Measurements from ENCODE around the gene TMEM11. TPM values are rescaled to one million over a fixed set of nuclear protein-coding genes. Genes with fewer than 3 reads are reported as not detected.

The TMEM11 gene
- total RNA-seq, 1 donor from 2014 or later = 22.2 TPM

DNA sequence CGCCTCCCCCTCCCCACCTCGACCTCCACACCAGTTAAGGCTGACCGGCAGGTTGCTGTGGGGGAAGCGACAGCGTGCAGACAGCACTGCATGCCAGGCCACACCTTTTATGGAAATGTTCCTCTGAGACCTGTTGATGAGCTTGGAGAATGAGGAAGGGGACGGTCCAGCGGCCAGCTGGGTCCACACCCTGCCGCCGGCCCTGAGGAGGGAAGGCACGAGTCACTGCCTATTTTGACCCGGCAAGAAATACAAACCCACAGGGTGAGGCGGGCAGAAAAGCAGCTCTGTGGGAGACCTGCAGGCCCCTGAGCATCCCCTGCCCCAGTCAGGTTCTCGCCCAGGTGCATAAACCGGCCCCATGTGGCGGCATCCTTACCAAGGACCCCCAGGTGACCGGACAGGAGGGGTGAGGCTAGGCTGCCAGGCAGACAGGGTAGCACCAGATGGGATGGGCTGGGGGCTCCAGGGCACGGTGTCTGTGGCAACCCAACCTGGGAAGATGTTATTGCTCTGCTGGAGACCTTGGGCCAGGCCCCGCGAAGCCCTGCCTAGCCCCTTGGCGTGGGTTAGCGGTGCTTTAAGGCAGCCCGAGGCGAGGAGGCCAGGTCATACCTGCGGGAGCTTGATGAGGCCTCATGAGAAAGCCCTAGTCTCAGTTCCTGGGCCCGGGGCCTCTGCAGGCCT, 26.6 kb upstream of the TMEM11 start:
- TF ChIP-seq, protein P1, sequence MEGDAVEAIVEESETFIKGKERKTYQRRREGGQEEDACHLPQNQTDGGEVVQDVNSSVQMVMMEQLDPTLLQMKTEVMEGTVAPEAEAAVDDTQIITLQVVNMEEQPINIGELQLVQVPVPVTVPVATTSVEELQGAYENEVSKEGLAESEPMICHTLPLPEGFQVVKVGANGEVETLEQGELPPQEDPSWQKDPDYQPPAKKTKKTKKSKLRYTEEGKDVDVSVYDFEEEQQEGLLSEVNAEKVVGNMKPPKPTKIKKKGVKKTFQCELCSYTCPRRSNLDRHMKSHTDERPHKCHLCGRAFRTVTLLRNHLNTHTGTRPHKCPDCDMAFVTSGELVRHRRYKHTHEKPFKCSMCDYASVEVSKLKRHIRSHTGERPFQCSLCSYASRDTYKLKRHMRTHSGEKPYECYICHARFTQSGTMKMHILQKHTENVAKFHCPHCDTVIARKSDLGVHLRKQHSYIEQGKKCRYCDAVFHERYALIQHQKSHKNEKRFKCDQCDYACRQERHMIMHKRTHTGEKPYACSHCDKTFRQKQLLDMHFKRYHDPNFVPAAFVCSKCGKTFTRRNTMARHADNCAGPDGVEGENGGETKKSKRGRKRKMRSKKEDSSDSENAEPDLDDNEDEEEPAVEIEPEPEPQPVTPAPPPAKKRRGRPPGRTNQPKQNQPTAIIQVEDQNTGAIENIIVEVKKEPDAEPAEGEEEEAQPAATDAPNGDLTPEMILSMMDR (IDR thresholded peaks at IDR 0.05; ENCODE audit: unreplicated experiment) = no peak
- Mint-ChIP-seq H3K4me3 (ENCODE audit: low read depth) (no peak overlapping the region), H3K27me3 (peaks cover 3% of the 10 kb centered on the region), H3K9me3 (ENCODE audit: low read depth) (no peaks in the 10 kb centered on the region), H3K36me3 (ENCODE audit: insufficient read depth) (no peaks in the 10 kb centered on the region), H3K27ac (no peak overlapping the region), H3K4me1 (ENCODE audit: low read depth) (no peaks in the 10 kb centered on the region)
- DNase-seq (ENCODE audit: low spot score, unreplicated experiment) = no peak

DNA sequence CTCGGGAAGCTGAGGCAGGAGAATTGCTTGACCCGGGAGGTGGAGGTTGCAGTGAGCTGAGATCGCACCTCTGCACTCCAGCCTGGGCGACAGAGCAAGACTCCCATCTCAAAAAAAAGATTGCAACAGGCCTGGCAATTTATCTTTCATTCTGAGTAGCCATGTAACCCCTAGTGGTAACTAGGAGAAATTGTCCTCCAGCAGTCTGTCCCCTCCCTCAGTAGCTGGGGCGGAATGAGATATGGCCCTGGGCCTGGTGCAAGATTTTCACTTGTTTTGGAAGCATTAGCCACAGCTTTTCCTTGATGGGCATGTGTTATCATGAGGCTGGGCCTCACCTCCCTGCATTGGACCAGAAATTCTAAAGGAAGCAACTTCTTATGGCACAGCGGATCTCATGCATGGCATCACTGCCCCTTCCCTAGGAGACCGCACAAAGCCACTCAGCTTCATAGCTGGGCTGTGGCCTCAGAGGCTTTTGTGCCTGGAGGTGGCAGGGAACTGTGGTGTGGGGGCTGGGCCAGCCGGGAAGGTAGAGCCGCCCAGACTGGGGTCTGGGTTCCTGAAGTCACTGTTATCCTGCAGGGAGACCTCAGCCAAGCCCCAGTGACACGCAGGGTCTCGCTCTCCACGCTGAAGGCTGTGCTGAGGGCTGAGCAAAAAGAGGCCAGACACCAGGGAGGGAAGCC, 25.9 kb upstream of the TMEM11 start:
- Mint-ChIP-seq H3K4me1 (ENCODE audit: low read depth) (no peaks in the 10 kb centered on the region), H3K36me3 (ENCODE audit: insufficient read depth) (no peaks in the 10 kb centered on the region), H3K27me3 (peaks cover 3% of the 10 kb centered on the region), H3K9me3 (ENCODE audit: low read depth) (no peaks in the 10 kb centered on the region), H3K4me3 (ENCODE audit: low read depth) (no peak overlapping the region), H3K27ac (no peak overlapping the region)
- DNase-seq (ENCODE audit: low spot score, unreplicated experiment) = no peak
- TF ChIP-seq, protein P1 (IDR thresholded peaks at IDR 0.05; ENCODE audit: unreplicated experiment) = peak; percentile 61

DNA sequence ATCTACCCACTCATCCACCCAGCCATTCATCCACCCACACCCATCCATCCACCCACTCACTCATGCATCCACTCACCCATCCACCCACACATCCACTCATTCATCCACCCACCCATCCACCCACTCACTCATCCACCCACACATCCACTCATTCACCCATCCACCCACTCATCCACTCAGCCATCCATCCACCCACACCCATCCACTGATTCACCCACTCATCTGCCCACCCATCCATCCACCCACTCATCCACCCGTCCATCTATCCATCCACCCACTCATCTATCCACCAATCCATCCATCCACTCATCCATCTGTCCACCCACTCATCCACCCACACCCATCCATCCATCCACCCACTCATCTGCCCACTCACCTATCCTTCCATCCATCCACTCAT, 22.0 kb upstream of the TMEM11 start:
- no peak overlapping the region for H3K4me3 Mint-ChIP-seq (ENCODE audit: low read depth)
- DNase-seq (ENCODE audit: low spot score, unreplicated experiment) = no peak
- H3K36me3 Mint-ChIP-seq (ENCODE audit: insufficient read depth) = no peaks in the 10 kb centered on the region
- no peaks in the 10 kb centered on the region for H3K4me1 Mint-ChIP-seq (ENCODE audit: low read depth)
- peaks cover 3% of the 10 kb centered on the region for H3K27me3 Mint-ChIP-seq
- H3K9me3 Mint-ChIP-seq (ENCODE audit: low read depth) = peaks cover 5% of the 10 kb centered on the region
- TF ChIP-seq, protein P1 (IDR thresholded peaks at IDR 0.05; ENCODE audit: unreplicated experiment) = no peak
- H3K27ac Mint-ChIP-seq = no peak overlapping the region

DNA sequence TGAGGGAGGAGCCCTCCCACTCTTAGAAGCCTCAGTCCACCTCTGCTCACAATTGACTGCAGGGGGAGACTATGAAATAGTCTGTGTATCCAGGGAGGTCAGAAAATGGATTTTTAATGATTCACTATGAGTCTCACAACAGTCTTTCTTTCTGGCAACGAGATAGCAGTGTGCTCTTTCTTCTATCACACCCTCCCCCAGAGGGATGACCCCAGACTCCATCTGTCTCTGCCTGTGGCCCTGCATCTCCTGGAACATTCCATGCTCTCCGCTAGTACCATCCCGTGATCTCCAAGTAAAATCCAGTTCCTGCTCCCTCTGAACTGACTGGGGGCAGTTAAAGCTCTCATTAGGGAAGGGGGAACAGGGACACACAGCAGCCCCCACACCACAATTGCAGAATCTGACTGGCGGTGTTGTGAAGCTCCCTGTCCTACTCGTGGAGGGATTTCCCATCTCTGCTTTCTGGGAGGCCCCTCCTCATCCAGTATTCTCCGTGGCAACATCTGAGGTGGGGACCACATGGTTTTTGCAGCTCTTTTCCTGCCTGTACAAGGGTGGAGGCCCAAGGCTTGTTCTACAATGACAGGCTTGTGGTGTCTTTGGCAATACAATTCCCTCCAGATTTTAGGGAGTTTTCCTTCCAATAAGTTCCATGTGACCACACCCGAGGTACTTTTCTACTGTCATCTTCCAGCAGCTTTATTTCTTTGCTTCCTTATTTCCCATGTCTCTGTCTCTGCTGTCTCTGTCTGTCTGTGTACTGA, 19.8 kb upstream of the TMEM11 start:
- Mint-ChIP-seq H3K27me3 (peaks cover 3% of the 10 kb centered on the region), H3K36me3 (ENCODE audit: insufficient read depth) (no peaks in the 10 kb centered on the region), H3K9me3 (ENCODE audit: low read depth) (peaks cover 5% of the 10 kb centered on the region), H3K4me3 (ENCODE audit: low read depth) (no peak overlapping the region), H3K4me1 (ENCODE audit: low read depth) (no peaks in the 10 kb centered on the region), H3K27ac (no peak overlapping the region)
- TF ChIP-seq, protein P1 (IDR thresholded peaks at IDR 0.05; ENCODE audit: unreplicated experiment) = no peak
- DNase-seq (ENCODE audit: low spot score, unreplicated experiment) = no peak

DNA sequence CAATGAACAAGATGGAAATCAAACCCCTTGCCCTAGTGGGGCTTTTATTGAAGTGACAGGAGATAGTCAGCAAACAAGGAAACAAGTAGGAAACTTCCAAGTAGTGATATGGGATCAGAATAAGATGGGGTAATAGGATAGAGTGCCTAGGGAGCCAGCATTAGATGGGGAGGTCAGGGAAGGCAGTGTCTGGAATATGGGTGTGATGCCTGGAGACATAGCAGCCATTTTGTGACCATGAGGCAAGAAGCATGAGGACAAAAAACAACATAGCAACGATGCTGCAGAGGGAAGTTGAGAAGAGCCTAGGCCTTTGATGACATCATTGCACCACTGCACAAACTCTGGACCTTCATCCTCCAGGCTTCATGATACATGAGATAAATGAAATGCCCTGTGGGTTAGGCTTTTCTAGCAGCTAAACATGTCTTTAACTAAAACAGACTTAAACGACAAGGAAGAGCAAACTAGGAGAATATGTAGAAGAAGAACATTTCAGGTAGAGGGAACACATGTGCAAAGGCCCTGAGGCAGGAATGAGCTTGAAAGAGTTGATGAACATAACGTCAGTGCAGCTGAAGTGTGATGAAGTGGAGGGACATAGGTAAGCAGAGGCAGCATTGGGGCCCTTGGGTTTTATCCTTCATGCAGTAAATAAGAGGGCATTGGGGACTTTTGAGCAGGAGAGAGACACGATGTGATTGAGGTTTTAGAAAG, 18.2 kb upstream of the TMEM11 start:
- DNase-seq (ENCODE audit: low spot score, unreplicated experiment) = no peak
- Mint-ChIP-seq H3K4me1 (ENCODE audit: low read depth) (no peaks in the 10 kb centered on the region), H3K9me3 (ENCODE audit: low read depth) (peaks cover 5% of the 10 kb centered on the region), H3K36me3 (ENCODE audit: insufficient read depth) (no peaks in the 10 kb centered on the region), H3K27ac (no peak overlapping the region), H3K4me3 (ENCODE audit: low read depth) (no peak overlapping the region), H3K27me3 (no peaks in the 10 kb centered on the region)
- TF ChIP-seq, protein P1 (IDR thresholded peaks at IDR 0.05; ENCODE audit: unreplicated experiment) = no peak

All from progenitor cell of endocrine pancreas (in vitro differentiated cells).